Karpas-422 (cell line): ENCODE data around the gene AKIRIN1. TPM values are rescaled to one million over a fixed set of nuclear protein-coding genes. Genes with fewer than 3 reads are reported as not detected.

ENCODE experiments used
- DNase-seq: peaks from one replicate; pipeline ENCODE4 v3.0.0-alpha.2; 2015
- H2AFZ ChIP-seq: fragments of 200-600 bp; sonication (generic); 2 replicates; pipeline ENCODE4 v1.6.1; 2014; ENCODE audit warnings: antibody characterized with exemption, low read length, mixed read lengths
- H3K27ac ChIP-seq: fragments of 200-600 bp; sonication (generic); 2 replicates; pipeline ENCODE4 v1.5.1; 2014; ENCODE audit warnings: mild to moderate bottlenecking, low read length, moderate library complexity
- H3K27me3 ChIP-seq: fragments of 200-600 bp; sonication (generic); 2 replicates; pipeline ENCODE4 v1.6.1; 2014; ENCODE audit warnings: low read length, mixed read lengths
- H3K36me3 ChIP-seq: fragments of 200-600 bp; sonication (generic); 2 replicates; pipeline ENCODE4 v1.6.1; 2014; ENCODE audit warnings: low read length, mixed read lengths; ENCODE audit not compliant: insufficient read depth
- H3K4me1 ChIP-seq: fragments of 200-600 bp; sonication (generic); 2 replicates; pipeline ENCODE4 v1.6.1; 2014; ENCODE audit warnings: mild to moderate bottlenecking, low read length, mixed read lengths
- H3K4me2 ChIP-seq: fragments of 200-600 bp; sonication (generic); 2 replicates; pipeline ENCODE4 v1.6.1; 2014; ENCODE audit warnings: low read length, low read depth, mild to moderate bottlenecking; ENCODE audit not compliant: poor library complexity, severe bottlenecking
- H3K4me3 ChIP-seq: fragments of 200-600 bp; sonication (generic); 2 replicates; pipeline ENCODE4 v1.5.1; 2014; ENCODE audit warnings: mild to moderate bottlenecking, antibody characterized with exemption, low read length, mixed read lengths
- H3K79me2 ChIP-seq: fragments of 200-600 bp; sonication (generic); 2 replicates; pipeline ENCODE4 v1.6.1; 2014; ENCODE audit warnings: mild to moderate bottlenecking, low read length, mixed read lengths
- H3K9ac ChIP-seq: fragments of 200-600 bp; sonication (generic); 2 replicates; pipeline ENCODE4 v1.6.0; 2014; ENCODE audit warnings: low read length
- H3K9me2 ChIP-seq: fragments of 200-600 bp; sonication (generic), shearing (Covaris generic); replicated peaks from 2 replicates; pipeline ENCODE4 v1.6.0; 2014; ENCODE audit warnings: mild to moderate bottlenecking, low read length, moderate library complexity; ENCODE audit not compliant: insufficient read depth
- H3K9me3 ChIP-seq: fragments of 300-700, 200-600 bp; sonication (generic); 2 replicates; pipeline ENCODE4 v1.6.1; 2014; ENCODE audit warnings: low read length, mixed read lengths
- H4K20me1 ChIP-seq: fragments of 200-600 bp; sonication (generic); 2 replicates; pipeline ENCODE4 v1.6.1; 2014; ENCODE audit warnings: mild to moderate bottlenecking, antibody characterized with exemption, low read length, low read depth; ENCODE audit not compliant: insufficient read depth
- total RNA-seq: library from RNA; depleted of rRNA; stranded (reverse); fragments of >200 nt; shearing (Covaris generic); gene quantifications from 2 replicates; pipeline ENCODE4 v1.2.3, GENCODE V29; 2014; ENCODE audit warnings: low replicate concordance

AKIRIN1 gene
- total RNA-seq, 1 experiment from 2014 or later, result 131 TPM

DNA sequence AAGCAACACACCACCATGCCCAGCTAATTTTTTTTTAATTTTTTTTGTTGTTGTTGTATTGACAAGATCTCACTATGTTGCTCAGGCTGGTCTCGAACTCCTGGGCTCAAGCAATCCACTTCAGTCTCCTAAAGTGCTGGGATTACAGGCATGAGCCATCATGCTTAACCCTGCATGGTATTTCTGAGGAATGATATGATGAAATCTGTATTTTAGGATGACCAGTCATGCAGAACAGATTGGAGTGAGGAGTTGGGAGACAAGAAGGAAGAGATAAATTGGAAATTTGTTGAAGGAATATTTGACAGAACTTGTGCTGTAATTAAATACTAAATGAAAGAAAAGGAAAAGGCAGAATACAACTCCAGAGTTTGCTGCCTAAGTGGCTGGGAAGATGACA is 30.4 kb downstream of the AKIRIN1 start:
- peaks cover 6% of the 10 kb centered on the region for H3K4me1 ChIP-seq
- peaks cover 3% of the 10 kb centered on the region for H3K79me2 ChIP-seq
- H3K27me3 ChIP-seq, result no peaks in the 10 kb centered on the region
- DNase-seq, result no peak
- H3K9ac ChIP-seq, result no peak overlapping the region
- H3K36me3 ChIP-seq, result no peaks in the 10 kb centered on the region
- no peaks in the 10 kb centered on the region for H4K20me1 ChIP-seq
- no peak overlapping the region for H3K4me3 ChIP-seq
- H3K9me2 ChIP-seq, result no peaks in the 10 kb centered on the region
- H3K4me2 ChIP-seq, result no peak overlapping the region
- no peaks in the 10 kb centered on the region for H3K9me3 ChIP-seq
- H2AFZ ChIP-seq, result no peak overlapping the region
- no peak overlapping the region for H3K27ac ChIP-seq

DNA sequence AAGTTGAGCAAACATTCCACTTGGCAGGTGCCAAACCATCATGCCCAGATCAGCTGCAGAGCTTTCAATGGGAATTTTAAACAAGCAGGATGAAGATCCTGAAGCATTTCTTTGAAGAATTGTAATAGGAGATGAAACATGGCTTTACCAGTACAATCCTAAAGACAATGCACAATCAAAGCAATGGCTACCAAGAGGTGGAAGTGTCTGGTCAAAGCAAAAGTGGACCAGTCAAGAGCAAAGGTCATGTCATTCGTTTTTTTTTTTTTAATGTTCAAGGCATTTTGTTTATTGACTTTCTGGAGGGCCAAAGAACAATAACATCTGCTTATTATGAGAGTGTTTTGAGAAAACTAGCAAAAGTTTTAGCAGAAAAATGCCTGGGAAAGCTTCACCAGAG is 32.1 kb downstream of the AKIRIN1 start:
- no peak overlapping the region for H3K4me3 ChIP-seq
- no peak for DNase-seq
- H4K20me1 ChIP-seq, result no peaks in the 10 kb centered on the region; the same call in 1 of the 2 replicates
- no peak overlapping the region for H2AFZ ChIP-seq
- H3K4me1 ChIP-seq, result peaks cover 12% of the 10 kb centered on the region
- H3K9me3 ChIP-seq, result no peaks in the 10 kb centered on the region
- H3K79me2 ChIP-seq, result peaks cover 18% of the 10 kb centered on the region
- no peaks in the 10 kb centered on the region for H3K27me3 ChIP-seq
- no peaks in the 10 kb centered on the region for H3K9me2 ChIP-seq
- no peak overlapping the region for H3K4me2 ChIP-seq
- no peaks in the 10 kb centered on the region for H3K36me3 ChIP-seq
- no peak overlapping the region for H3K9ac ChIP-seq
- no peak overlapping the region for H3K27ac ChIP-seq

DNA sequence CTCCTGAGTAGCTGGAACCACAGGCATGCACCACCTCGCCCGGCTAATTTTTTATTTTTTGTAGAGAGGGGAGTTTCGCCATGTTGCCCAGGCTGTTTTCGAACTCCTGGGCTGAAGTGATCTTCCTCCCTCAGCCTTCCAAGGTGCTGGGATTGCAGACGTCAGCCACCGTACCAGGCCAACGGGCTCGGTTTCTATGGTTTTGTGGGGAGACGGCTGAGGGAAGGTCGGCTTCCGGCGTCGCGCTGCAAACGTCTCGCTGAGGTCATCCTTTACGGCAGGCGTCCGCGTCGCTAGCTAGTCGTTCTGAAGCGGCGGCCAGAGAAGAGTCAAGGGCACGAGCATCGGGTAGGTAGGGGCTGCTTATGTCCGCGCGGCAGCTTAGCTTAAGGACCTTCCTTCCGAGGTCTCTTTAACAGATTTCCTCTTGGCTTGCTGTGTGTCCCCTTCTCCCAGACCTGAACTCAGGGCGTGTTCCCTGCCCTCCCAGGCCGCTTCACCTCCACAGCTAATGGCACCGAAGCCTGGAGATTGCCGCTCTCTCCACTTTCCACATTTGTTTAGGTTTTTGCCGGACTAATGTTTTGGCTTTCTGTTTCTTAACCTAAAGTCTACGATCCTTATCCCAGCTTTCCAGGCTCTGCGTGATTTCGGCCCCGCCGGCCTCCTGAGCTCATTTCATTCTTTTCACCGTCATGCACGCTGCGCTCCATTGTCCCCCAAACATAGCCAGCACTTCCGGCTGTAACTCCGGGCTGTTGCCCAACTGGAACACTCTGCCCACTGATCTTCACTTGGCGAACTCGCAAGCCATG is 35.2 kb downstream of the AKIRIN1 start, which contains the start of gene NDUFS5:
TSS of gene NDUFS5 (plus strand) at position 300 of the 815 bp plus-strand sequence. CDS start 2,375 bp downstream, outside the sequence.
- no peaks in the 10 kb centered on the region for H3K9me3 ChIP-seq
- peaks cover 15% of the 10 kb centered on the region for H3K36me3 ChIP-seq
- H3K27me3 ChIP-seq, result no peaks in the 10 kb centered on the region
- H3K9me2 ChIP-seq, result no peaks in the 10 kb centered on the region
- no peaks in the 10 kb centered on the region; the same call in 1 of the 2 replicates for H4K20me1 ChIP-seq
- DNase-seq, result peak; percentile 94
- H3K4me1 ChIP-seq, result peaks cover 12% of the 10 kb centered on the region
- peak within 1 kb of the TSS; percentile 86 for H3K9ac ChIP-seq
- H3K79me2 ChIP-seq, result peaks cover 35% of the 10 kb centered on the region
- peak within 1 kb of the TSS; percentile 91 for H3K4me3 ChIP-seq
- peak within 1 kb of the TSS; percentile 77 for H3K4me2 ChIP-seq
- peak within 1 kb of the TSS; percentile 59 for H3K27ac ChIP-seq
- H2AFZ ChIP-seq, result peak within 1 kb of the TSS; percentile 83

DNA sequence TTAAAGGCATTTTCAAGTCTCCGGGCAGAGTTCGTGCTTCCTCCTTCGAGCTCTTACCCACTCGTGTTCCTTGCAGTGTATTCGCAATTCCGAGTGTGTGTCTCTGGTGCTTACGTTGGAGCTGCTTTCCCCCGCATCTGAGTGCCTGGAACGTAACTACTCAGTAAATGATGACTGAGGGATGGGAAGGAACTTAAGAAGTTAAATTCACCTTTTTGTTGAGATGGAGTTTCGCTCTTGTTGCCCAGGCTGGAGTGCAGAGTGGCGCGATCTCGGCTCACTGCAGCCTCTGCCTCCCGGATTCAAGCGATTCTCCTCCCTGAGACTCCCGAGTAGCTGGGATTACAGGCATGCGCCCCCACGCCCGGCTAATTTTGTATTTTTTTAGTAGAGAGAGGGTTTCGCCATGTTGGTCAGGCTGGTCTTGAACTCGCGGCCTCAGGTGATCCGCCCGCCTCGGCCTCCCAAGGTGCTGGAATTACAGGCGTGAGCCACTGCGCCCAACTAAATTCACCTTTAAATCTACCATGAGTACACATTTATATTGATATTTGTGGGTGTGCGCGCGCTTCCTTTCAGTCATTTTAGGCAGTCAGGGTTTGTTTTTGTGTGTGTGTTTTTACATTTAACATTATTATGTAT is 35.9 kb downstream of the AKIRIN1 start:
- H3K9me2 ChIP-seq, result no peaks in the 10 kb centered on the region
- H3K27me3 ChIP-seq, result no peaks in the 10 kb centered on the region
- peak overlapping the region; percentile 86 for H3K9ac ChIP-seq
- peaks cover 35% of the 10 kb centered on the region for H3K79me2 ChIP-seq
- H3K4me2 ChIP-seq, result peak overlapping the region; percentile 77
- peak overlapping the region; percentile 91 for H3K4me3 ChIP-seq
- no peak for DNase-seq
- no peaks in the 10 kb centered on the region for H3K9me3 ChIP-seq
- H2AFZ ChIP-seq, result peak overlapping the region; percentile 83
- peak overlapping the region; percentile 59; the same call in 1 of the 2 replicates for H3K27ac ChIP-seq
- peaks cover 19% of the 10 kb centered on the region for H3K36me3 ChIP-seq
- H3K4me1 ChIP-seq, result peaks cover 12% of the 10 kb centered on the region
- H4K20me1 ChIP-seq, result peaks cover under 1% of the 10 kb centered on the region; the same call in 1 of the 2 replicates

DNA sequence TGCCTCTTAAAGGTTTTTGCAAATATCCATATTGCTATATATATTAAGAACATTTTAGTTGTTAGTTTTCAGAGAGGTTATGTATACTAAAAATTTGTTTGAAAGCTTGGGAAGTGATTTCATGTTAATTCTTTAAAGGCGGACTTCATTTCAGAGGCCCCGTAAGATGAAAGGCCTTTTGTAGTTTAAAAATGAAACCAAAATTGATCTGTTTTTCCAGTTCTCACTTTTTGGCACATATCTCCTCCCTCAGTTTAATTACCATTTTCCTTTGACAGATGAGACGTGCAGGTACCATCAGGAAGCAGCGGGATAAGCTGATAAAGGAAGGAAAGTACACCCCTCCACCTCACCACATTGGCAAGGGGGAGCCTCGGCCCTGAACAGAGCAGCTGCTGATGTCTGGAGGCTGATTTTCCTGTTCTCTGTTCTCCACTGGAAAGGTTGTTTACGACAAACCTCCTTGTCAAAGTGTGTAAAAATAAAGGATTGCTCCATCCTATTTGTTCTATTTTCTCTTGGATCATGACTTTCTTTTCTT is 43.1 kb downstream of the AKIRIN1 start:
- no peaks in the 10 kb centered on the region for H3K4me1 ChIP-seq
- no peaks in the 10 kb centered on the region for H3K27me3 ChIP-seq
- H3K9ac ChIP-seq, result no peak overlapping the region
- no peak overlapping the region for H3K4me3 ChIP-seq
- H3K79me2 ChIP-seq, result peaks cover 15% of the 10 kb centered on the region
- H3K9me2 ChIP-seq, result no peaks in the 10 kb centered on the region
- H2AFZ ChIP-seq, result no peak overlapping the region
- H3K9me3 ChIP-seq, result no peaks in the 10 kb centered on the region
- DNase-seq, result no peak
- H3K27ac ChIP-seq, result no peak overlapping the region
- no peak overlapping the region for H3K4me2 ChIP-seq
- 0 out of 2 replicates have a peak, but pooled peaks cover 3% of the 10 kb centered on the region for H4K20me1 ChIP-seq
- peaks cover 29% of the 10 kb centered on the region for H3K36me3 ChIP-seq

DNA sequence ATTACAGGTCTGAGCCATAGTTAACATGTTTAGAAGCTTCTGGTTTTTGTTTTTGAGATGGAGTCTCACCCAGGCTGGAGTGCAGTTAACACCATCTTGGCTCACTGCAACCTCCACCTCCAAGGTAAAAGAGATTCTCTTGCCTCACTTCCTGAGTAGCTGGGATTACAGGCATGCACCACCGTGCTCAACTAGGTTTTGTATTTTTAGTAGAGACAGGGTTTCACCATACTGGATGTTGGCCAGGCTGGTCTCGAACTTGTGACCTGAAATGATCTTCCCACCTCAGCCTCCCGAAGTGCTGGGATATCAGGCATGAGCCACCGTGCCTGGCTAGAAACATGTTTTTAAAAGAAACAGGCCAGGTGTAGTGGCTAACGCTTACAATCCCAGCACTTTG is 45.6 kb downstream of the AKIRIN1 start:
- Histone ChIP-seq H3K4me2 (no peak overlapping the region), H3K9me2 (no peaks in the 10 kb centered on the region), H3K27ac (no peak overlapping the region), H3K4me1 (no peaks in the 10 kb centered on the region), H3K36me3 (peaks cover 18% of the 10 kb centered on the region; the same call in 1 of the 2 replicates), H3K79me2 (peaks cover 10% of the 10 kb centered on the region; the same call in 1 of the 2 replicates), H2AFZ (no peak overlapping the region), H3K27me3 (no peaks in the 10 kb centered on the region), H3K9ac (no peak overlapping the region), H3K9me3 (no peaks in the 10 kb centered on the region), H4K20me1 (0 out of 2 replicates have a peak, but pooled peaks cover 3% of the 10 kb centered on the region), H3K4me3 (no peak overlapping the region)
- peak; percentile 7 for DNase-seq

DNA sequence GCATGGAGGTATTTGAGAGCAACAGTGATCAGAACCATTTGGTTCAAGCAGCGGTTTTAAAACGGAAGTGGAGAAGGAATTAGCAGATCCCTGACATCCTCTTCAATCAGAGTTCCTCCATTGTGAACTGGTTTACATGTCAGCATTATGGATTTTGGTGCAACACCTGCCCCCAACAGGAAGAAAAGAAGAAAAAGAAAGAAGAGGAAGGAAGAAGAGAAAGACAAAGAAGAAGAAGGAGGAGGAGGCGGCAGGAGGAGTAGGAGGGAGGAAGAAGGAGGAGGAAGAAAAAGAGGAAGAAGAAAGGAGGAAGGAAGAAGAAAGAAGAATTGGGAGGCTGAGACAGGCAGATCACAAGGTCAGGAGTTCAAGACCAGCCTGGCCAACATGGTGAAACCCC is 52.4 kb downstream of the AKIRIN1 start:
- H3K4me1 ChIP-seq, result peaks cover 9% of the 10 kb centered on the region
- H3K36me3 ChIP-seq, result no peaks in the 10 kb centered on the region
- no peak overlapping the region for H3K9ac ChIP-seq
- no peak for DNase-seq
- H3K27ac ChIP-seq, result no peak overlapping the region
- no peaks in the 10 kb centered on the region for H4K20me1 ChIP-seq
- H3K27me3 ChIP-seq, result no peaks in the 10 kb centered on the region
- no peak overlapping the region for H3K4me3 ChIP-seq
- no peak overlapping the region for H2AFZ ChIP-seq
- no peaks in the 10 kb centered on the region for H3K79me2 ChIP-seq
- H3K4me2 ChIP-seq, result no peak overlapping the region
- H3K9me3 ChIP-seq, result no peaks in the 10 kb centered on the region
- H3K9me2 ChIP-seq, result no peaks in the 10 kb centered on the region

DNA sequence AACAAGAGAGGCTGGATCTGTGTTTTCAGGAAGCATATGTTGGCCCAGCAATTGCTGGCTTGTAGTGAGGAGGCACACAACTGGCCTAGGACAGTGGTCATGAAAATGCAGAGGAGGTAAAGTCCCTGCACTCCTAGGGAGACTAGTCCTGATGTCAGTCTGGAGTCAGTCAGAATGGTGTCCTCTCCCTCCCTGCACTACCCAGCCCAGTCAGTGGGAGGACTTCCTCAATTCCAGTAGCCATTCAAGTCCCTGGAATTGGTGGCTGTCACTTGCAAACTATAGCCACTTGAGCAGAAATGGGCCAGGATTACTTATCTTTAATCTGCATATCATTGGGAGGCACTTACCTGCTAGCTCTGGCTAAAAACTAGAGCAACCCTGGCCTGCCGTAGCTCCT is 53.7 kb downstream of the AKIRIN1 start:
- Histone ChIP-seq H4K20me1 (no peaks in the 10 kb centered on the region), H3K79me2 (no peaks in the 10 kb centered on the region), H3K9me2 (no peaks in the 10 kb centered on the region), H3K9me3 (no peaks in the 10 kb centered on the region), H3K4me2 (no peak overlapping the region), H3K27me3 (no peaks in the 10 kb centered on the region), H3K9ac (no peak overlapping the region), H2AFZ (no peak overlapping the region), H3K36me3 (no peaks in the 10 kb centered on the region), H3K27ac (no peak overlapping the region), H3K4me1 (peaks cover 9% of the 10 kb centered on the region), H3K4me3 (no peak overlapping the region)
- DNase-seq, result no peak
